Panc1 (cell line): ENCODE results near the gene SEMA6A. TPM values are rescaled to one million over a fixed set of nuclear protein-coding genes. Genes with fewer than 3 reads are reported as not detected.

ENCODE experiments used
- ATAC-seq: fragments of 200-7000 bp; cut with Tn5 transposase; 2 replicates; pipeline ENCODE4 v1.9.1; 2020; ENCODE audit warnings: mild to moderate bottlenecking, moderate library complexity
- BruUV-seq: library from RNA; stranded (reverse); fragments of 400-500 nt; replicated peaks from 2 replicates; lab custom pipeline; 2021; lab: Mats Ljungman, UMichigan
- CTCF ChIA-PET: fragments of 300-600 bp; sonication (Branson Sonifier 250); formaldehyde crosslinking; loops from one replicate; lab custom pipeline; 2022; ENCODE audit warnings: antibody characterized with exemption; lab: Charles Lee
- POLR2A ChIA-PET: fragments of 300-600 bp; sonication (Branson Sonifier 250); formaldehyde crosslinking; loops from one replicate; lab custom pipeline; 2022; ENCODE audit warnings: antibody characterized with exemption; lab: Charles Lee
- DNase-seq: peaks from one replicate; pipeline ENCODE4 v3.0.0-alpha.2; 2010; ENCODE audit warnings: low read depth, low spot score
- H3K27ac ChIP-seq: 2 replicates; pipeline ENCODE4 v1.5.1; 2011; ENCODE audit warnings: mild to moderate bottlenecking, low read length, inconsistent platforms
- H3K27me3 ChIP-seq: fragments of 200-500 bp; sonication (Bioruptor generic); 2 replicates; pipeline ENCODE4 v1.6.0; 2014; ENCODE audit warnings: low read length, inconsistent platforms; ENCODE audit not compliant: control insufficient read depth, insufficient read depth
- H3K36me3 ChIP-seq: fragments of 200-500 bp; sonication (Bioruptor generic); 2 replicates; pipeline ENCODE4 v1.5.1; 2014; ENCODE audit warnings: inconsistent platforms, mild to moderate bottlenecking, low read length, moderate library complexity; ENCODE audit not compliant: control insufficient read depth, insufficient read depth
- H3K4me1 ChIP-seq: 2 replicates; pipeline ENCODE4 v1.5.1; 2011; ENCODE audit warnings: inconsistent platforms, mild to moderate bottlenecking, low read length, moderate library complexity; ENCODE audit not compliant: control insufficient read depth, insufficient read depth
- H3K4me3 ChIP-seq, 2 experiments: 2 replicates each; pipeline ENCODE4 v1.5.1; 2011 to 2012; ENCODE audit warnings: low read depth in 2 of 2, low read length in 2 of 2, mild to moderate bottlenecking in 2 of 2, inconsistent platforms in 1 of 2, moderate library complexity in 1 of 2
- H3K9me3 ChIP-seq: fragments of 200-500 bp; sonication (Bioruptor generic); 2 replicates; pipeline ENCODE4 v1.5.1; 2014; ENCODE audit warnings: low read depth, mild to moderate bottlenecking, inconsistent platforms, low read length, moderate library complexity; ENCODE audit not compliant: control insufficient read depth, insufficient read depth
- POLR2AphosphoS5 ChIP-seq: IDR thresholded peaks from 2 replicates; pipeline ENCODE4 v1.6.1; 2012; ENCODE audit warnings: mild to moderate bottlenecking, low read depth, low read length, moderate library complexity
- SIN3A ChIP-seq: IDR thresholded peaks from 2 replicates; pipeline ENCODE4 v1.6.1; 2012; ENCODE audit warnings: low read depth, mild to moderate bottlenecking, low read length, moderate library complexity, borderline replicate concordance; ENCODE audit not compliant: insufficient read depth
- TCF7L2 ChIP-seq: IDR thresholded peaks from 2 replicates; pipeline ENCODE4 v1.6.1; 2011; ENCODE audit warnings: mild to moderate bottlenecking, low read depth, low read length, inconsistent platforms
- in situ Hi-C: cut with HindIII; loops from 2 replicates; pipeline ENCODE4 v1.10.0; 2016; ENCODE audit warnings: low sequenced_read_pairs, low pct_unique_long_range_greater_than_20kb
- intact Hi-C: fragments of 100-400 bp; cut with micrococcal nuclease; formaldehyde crosslinking; loops from one replicate; pipeline ENCODE4 v1.10.0; 2022; ENCODE audit not compliant: unreplicated experiment
- total RNA-seq: library from RNA; stranded (reverse); gene quantifications from one replicate; pipeline ENCODE4 v1.2.1, GENCODE V29; 2021; ENCODE audit not compliant: unreplicated experiment
- TF ChIP-seq, protein P1 (sequence below): fragments of 450-650 bp; IDR thresholded peaks from 2 replicates; pipeline ENCODE4 v1.5.1; 2017; ENCODE audit warnings: mild to moderate bottlenecking
- TF ChIP-seq, protein P2 (sequence below), 2 experiments: IDR thresholded peaks; 2 replicates each; pipeline ENCODE4 v1.6.1; 2011 to 2012; ENCODE audit warnings: low read depth in 2 of 2, control low read depth in 1 of 2, low read length in 1 of 2, mild to moderate bottlenecking in 1 of 2, moderate library complexity in 1 of 2; ENCODE audit not compliant: insufficient read depth in 1 of 2

SEMA6A gene
- total RNA-seq, 1 experiment from 2014 or later = 0.54 TPM

DNA sequence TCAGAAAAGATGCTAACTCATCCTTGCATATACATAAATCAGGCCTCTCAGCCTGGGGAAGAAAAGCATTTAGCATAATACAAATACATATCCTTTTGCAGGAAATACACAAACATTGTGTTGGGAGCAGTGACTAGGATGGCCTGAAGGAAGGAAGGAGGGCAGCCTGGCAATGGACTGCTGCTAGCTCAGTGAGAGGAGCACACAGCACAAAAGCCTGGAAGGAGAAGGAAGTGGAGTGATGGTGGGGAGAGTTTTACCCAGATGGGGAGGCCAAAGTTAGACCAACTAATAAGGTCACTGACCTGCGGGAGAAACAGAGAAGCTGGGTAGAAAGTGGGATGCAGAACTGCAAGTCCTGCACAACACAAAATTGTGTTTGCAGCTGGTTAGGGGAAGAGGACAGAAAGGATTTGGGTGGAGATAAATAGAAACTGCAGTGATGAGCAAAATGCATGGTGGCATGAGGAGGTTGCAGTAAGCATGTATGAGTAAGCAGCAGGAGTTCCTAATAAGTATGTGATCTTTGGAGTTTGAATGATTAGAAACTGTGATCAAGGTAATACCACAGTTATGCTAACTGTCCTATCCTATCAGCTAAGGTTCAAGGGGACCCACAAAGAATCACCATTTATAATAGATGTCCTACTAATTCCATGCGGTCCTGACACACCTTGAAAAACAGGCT is 39.5 kb downstream of the SEMA6A start:
- BruUV-seq = no TSS peak
- Histone ChIP-seq H3K27me3 (no peaks in the 10 kb centered on the region; the same call in 1 of the 2 replicates), H3K4me1 (no peaks in the 10 kb centered on the region), H3K4me3 (no peak overlapping the region), H3K36me3 (no peaks in the 10 kb centered on the region), H3K27ac (no peak overlapping the region), H3K9me3 (no peaks in the 10 kb centered on the region)
- DNase-seq (no peak), ATAC-seq (no peak)
- TF ChIP-seq, protein P1, sequence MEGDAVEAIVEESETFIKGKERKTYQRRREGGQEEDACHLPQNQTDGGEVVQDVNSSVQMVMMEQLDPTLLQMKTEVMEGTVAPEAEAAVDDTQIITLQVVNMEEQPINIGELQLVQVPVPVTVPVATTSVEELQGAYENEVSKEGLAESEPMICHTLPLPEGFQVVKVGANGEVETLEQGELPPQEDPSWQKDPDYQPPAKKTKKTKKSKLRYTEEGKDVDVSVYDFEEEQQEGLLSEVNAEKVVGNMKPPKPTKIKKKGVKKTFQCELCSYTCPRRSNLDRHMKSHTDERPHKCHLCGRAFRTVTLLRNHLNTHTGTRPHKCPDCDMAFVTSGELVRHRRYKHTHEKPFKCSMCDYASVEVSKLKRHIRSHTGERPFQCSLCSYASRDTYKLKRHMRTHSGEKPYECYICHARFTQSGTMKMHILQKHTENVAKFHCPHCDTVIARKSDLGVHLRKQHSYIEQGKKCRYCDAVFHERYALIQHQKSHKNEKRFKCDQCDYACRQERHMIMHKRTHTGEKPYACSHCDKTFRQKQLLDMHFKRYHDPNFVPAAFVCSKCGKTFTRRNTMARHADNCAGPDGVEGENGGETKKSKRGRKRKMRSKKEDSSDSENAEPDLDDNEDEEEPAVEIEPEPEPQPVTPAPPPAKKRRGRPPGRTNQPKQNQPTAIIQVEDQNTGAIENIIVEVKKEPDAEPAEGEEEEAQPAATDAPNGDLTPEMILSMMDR = no peak
- TF ChIP-seq TCF7L2 (no peak), SIN3A (no peak), POLR2AphosphoS5 (no peak)
- TF ChIP-seq, protein P2, sequence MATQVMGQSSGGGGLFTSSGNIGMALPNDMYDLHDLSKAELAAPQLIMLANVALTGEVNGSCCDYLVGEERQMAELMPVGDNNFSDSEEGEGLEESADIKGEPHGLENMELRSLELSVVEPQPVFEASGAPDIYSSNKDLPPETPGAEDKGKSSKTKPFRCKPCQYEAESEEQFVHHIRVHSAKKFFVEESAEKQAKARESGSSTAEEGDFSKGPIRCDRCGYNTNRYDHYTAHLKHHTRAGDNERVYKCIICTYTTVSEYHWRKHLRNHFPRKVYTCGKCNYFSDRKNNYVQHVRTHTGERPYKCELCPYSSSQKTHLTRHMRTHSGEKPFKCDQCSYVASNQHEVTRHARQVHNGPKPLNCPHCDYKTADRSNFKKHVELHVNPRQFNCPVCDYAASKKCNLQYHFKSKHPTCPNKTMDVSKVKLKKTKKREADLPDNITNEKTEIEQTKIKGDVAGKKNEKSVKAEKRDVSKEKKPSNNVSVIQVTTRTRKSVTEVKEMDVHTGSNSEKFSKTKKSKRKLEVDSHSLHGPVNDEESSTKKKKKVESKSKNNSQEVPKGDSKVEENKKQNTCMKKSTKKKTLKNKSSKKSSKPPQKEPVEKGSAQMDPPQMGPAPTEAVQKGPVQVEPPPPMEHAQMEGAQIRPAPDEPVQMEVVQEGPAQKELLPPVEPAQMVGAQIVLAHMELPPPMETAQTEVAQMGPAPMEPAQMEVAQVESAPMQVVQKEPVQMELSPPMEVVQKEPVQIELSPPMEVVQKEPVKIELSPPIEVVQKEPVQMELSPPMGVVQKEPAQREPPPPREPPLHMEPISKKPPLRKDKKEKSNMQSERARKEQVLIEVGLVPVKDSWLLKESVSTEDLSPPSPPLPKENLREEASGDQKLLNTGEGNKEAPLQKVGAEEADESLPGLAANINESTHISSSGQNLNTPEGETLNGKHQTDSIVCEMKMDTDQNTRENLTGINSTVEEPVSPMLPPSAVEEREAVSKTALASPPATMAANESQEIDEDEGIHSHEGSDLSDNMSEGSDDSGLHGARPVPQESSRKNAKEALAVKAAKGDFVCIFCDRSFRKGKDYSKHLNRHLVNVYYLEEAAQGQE (IDR thresholded peaks at IDR 0.05; ENCODE audit: insufficient read depth in 1 of 2, low read depth in 2 of 2, low read length in 1 of 2) = no peak
- intact Hi-C loops (no loop called here), in situ Hi-C loops (no loop called here)
- POLR2A ChIA-PET = no interaction called here
- CTCF ChIA-PET = interaction anchor here (0.5 kb wide), 1 partner anchor 666 kb away, joined by 3 read pairs; no protein-coding TSS in a partner anchor

DNA sequence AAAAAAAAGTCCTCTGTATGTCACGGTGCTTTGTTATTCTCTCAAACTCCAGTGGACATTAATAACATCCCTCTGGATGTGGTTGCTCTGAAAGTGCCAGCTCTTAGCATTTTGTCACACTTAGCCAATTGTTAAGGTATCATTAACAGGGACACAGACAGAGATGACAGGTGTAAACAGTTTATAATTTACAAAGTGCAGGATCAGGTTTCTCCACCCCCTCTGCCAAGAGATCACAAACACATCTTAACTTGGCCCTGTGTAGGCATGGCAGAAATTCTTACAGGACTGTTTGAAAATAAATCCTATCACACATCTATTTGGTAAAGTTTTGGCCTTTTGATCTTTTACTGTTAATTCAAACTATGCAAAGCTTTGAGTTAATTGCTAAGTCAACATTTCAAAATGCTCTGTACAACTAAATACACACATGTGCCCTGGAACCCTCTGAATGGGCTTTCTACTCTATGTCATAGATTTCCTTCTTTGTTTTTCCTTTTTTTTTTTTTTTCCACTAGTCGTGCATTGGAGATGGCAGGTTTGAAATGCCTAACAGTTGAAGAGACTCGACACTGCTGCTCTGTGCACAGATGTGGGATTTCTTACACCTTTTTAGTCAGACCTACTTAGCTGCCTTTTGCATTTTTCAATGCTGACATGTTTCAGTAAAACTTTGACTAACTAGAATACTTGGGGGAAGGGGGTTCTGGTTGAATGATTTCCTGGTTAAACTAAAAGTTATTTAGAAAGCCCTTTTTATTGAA is 41.7 kb downstream of the SEMA6A start:
- DNase-seq (no peak), ATAC-seq (no peak)
- no peak overlapping the region for H3K4me3 ChIP-seq
- TF ChIP-seq, protein P2 (IDR thresholded peaks at IDR 0.05; ENCODE audit: insufficient read depth in 1 of 2, low read depth in 2 of 2, low read length in 1 of 2) = no peak
- TF ChIP-seq TCF7L2 (no peak), POLR2AphosphoS5 (no peak), SIN3A (no peak)
- in situ Hi-C loops = no loop called here
- ChIA-PET CTCF (no interaction called here), POLR2A (no interaction called here)
- no TSS peak for BruUV-seq
- no peak overlapping the region for H3K27ac ChIP-seq
- intact Hi-C loops = no loop called here
- no peaks in the 10 kb centered on the region for H3K4me1 ChIP-seq
- H3K27me3 ChIP-seq = no peaks in the 10 kb centered on the region; the same call in none of the 2 replicates
- no peaks in the 10 kb centered on the region for H3K9me3 ChIP-seq
- H3K36me3 ChIP-seq = no peaks in the 10 kb centered on the region
